H1 (cell line): ENCODE results near the gene ALPI. TPM values are rescaled to one million over a fixed set of nuclear protein-coding genes. Genes with fewer than 3 reads are reported as not detected.

Experiments used
- CTCF ChIA-PET: fragments of 300-600 bp; sonication (Branson Sonifier 250); formaldehyde crosslinking; loops from one replicate; lab custom pipeline; 2021; ENCODE audit not compliant: partially characterized antibody; lab: Charles Lee
- POLR2A ChIA-PET: fragments of 300-600 bp; sonication (Branson Sonifier 250); formaldehyde crosslinking; loops from one replicate; lab custom pipeline; 2021; ENCODE audit warnings: inconsistent platforms; ENCODE audit not compliant: partially characterized antibody; lab: Charles Lee
- DNase-seq, 2 experiments: peaks; one replicate each; pipeline versions ENCODE4 v3.0.0 to v3.0.0-alpha.2; 2010 to 2022; ENCODE audit warnings: low spot score in 2 of 2, low read depth in 1 of 2, mixed read lengths in 1 of 2
- FAIRE-seq: peaks from 2 replicates; lab custom pipeline; 2011; peaks lifted over from hg19 to GRCh38; lab: Jason Lieb, UNC
- H2AFZ ChIP-seq: 2 replicates; pipeline ENCODE4 v1.8.1; 2012; ENCODE audit warnings: low read length, inconsistent platforms
- H2AK5ac ChIP-seq: 2 replicates; pipeline ENCODE4 v1.6.1; 2013; ENCODE audit warnings: low read depth, low read length
- H2BK120ac ChIP-seq: replicated peaks from 2 replicates; pipeline ENCODE3; 2013; ENCODE audit warnings: low read depth, low read length, inconsistent platforms
- H2BK12ac ChIP-seq: 2 replicates; pipeline ENCODE4 v1.6.1; 2013; ENCODE audit warnings: low read depth, low read length
- H2BK15ac ChIP-seq: 2 replicates; pipeline ENCODE4 v1.6.1; 2013; ENCODE audit warnings: low read length
- H2BK20ac ChIP-seq: 2 replicates; pipeline ENCODE4 v1.6.1; 2013; ENCODE audit warnings: low read length
- H2BK5ac ChIP-seq: 2 replicates; pipeline ENCODE4 v1.6.1; 2013; ENCODE audit warnings: low read depth, low read length
- H3K14ac ChIP-seq: 2 replicates; pipeline ENCODE4 v1.6.1; 2013; ENCODE audit warnings: inconsistent platforms; ENCODE audit not compliant: insufficient read length
- H3K18ac ChIP-seq: 2 replicates; pipeline ENCODE4 v1.6.1; 2013; ENCODE audit warnings: low read length; ENCODE audit errors: extremely low read depth
- H3K23ac ChIP-seq: 2 replicates; pipeline ENCODE4 v1.6.1; 2013; ENCODE audit warnings: inconsistent platforms; ENCODE audit not compliant: insufficient read length
- H3K23me2 ChIP-seq: 2 replicates; pipeline ENCODE4 v1.6.1; 2013; ENCODE audit warnings: low read depth, low read length
- H3K27ac ChIP-seq: 2 replicates; pipeline ENCODE4 v1.6.1; 2011; ENCODE audit warnings: low read depth, low read length, inconsistent platforms
- H3K27me3 ChIP-seq, 4 experiments: replicated peaks in 1 of 4; 1 replicate in 1 of 4; 2 replicates in 3 of 4; pipeline versions ENCODE4 v1.6.1 to v1.8.1; 2011 to 2013; ENCODE audit warnings: low read length in 3 of 4, mild to moderate bottlenecking in 3 of 4, inconsistent platforms in 2 of 4, mixed read lengths in 2 of 4, moderate library complexity in 1 of 4; ENCODE audit not compliant: control insufficient read depth in 3 of 4, insufficient read depth in 3 of 4; ENCODE audit errors: extremely low read depth in 1 of 4
- H3K36me3 ChIP-seq, 4 experiments: 2 replicates each; pipeline versions ENCODE4 v1.6.1 to v1.8.1; 2011 to 2013; ENCODE audit warnings: mild to moderate bottlenecking in 4 of 4, low read length in 3 of 4, moderate library complexity in 2 of 4, control low read depth in 1 of 4, inconsistent platforms in 1 of 4; ENCODE audit not compliant: insufficient read depth in 4 of 4, control insufficient read depth in 2 of 4
- H3K4ac ChIP-seq: replicated peaks from 2 replicates; pipeline ENCODE3; 2013; ENCODE audit warnings: low read length, low read depth, mixed read lengths, inconsistent platforms; ENCODE audit not compliant: insufficient read length
- H3K4me1 ChIP-seq, 4 experiments: replicated peaks in 1 of 4; 1 replicate in 1 of 4; 2 replicates in 3 of 4; pipeline versions ENCODE4 v1.6.1 to v1.8.1; 2011 to 2013; ENCODE audit warnings: low read length in 3 of 4, inconsistent platforms in 2 of 4, mixed read lengths in 1 of 4; ENCODE audit not compliant: insufficient read depth in 4 of 4, control insufficient read depth in 3 of 4
- H3K4me2 ChIP-seq, 2 experiments: 2 replicates each; pipeline versions ENCODE4 v1.6.1 to v1.8.1; 2011 to 2013; ENCODE audit warnings: low read depth in 2 of 2, low read length in 2 of 2, control low read depth in 1 of 2, inconsistent platforms in 1 of 2, mild to moderate bottlenecking in 1 of 2; ENCODE audit not compliant: insufficient read depth in 1 of 2
- H3K4me3 ChIP-seq, 4 experiments: fragments of 200-600, 300-600 bp in 1 of 4; sonication (generic), shearing (Covaris generic), sonication (Bioruptor Twin) in 1 of 4; 2 replicates each; pipeline versions ENCODE4 v1.5.1 to v1.8.1; 2011 to 2016; ENCODE audit warnings: low read length in 4 of 4, low read depth in 3 of 4, control low read depth in 2 of 4, inconsistent platforms in 2 of 4, mild to moderate bottlenecking in 2 of 4, mixed read lengths in 1 of 4, moderate library complexity in 1 of 4; ENCODE audit not compliant: insufficient read depth in 2 of 4; ENCODE audit errors: extremely low read depth in 1 of 4
- H3K56ac ChIP-seq: replicated peaks from 2 replicates; pipeline ENCODE3; 2013; ENCODE audit warnings: low read depth, mild to moderate bottlenecking, mixed read lengths, low read length, inconsistent platforms; ENCODE audit not compliant: insufficient read length
- H3K79me1 ChIP-seq: 2 replicates; pipeline ENCODE4 v1.6.1; 2013; ENCODE audit warnings: low read depth, low read length, control low read depth
- H3K79me2 ChIP-seq, 2 experiments: 2 replicates each; pipeline versions ENCODE4 v1.6.1 to v1.8.1; 2012 to 2013; ENCODE audit warnings: low read length in 2 of 2, mild to moderate bottlenecking in 2 of 2, inconsistent platforms in 1 of 2; ENCODE audit not compliant: insufficient read depth in 2 of 2, control insufficient read depth in 1 of 2
- H3K9ac ChIP-seq, 4 experiments: replicated peaks in 1 of 4; 1 replicate in 1 of 4; 2 replicates in 3 of 4; pipeline versions ENCODE4 v1.6.1 to v1.8.1; 2011 to 2013; ENCODE audit warnings: low read depth in 3 of 4, low read length in 3 of 4, control low read depth in 2 of 4, mild to moderate bottlenecking in 2 of 4, moderate library complexity in 2 of 4, inconsistent platforms in 1 of 4; ENCODE audit errors: extremely low read depth in 1 of 4
- H3K9me3 ChIP-seq, 2 experiments: 2 replicates each; pipeline versions ENCODE4 v1.6.1 to v1.8.1; 2012 to 2013; ENCODE audit warnings: mild to moderate bottlenecking in 2 of 2, moderate library complexity in 2 of 2, control low read depth in 1 of 2, inconsistent platforms in 1 of 2, low read depth in 1 of 2, low read length in 1 of 2, mixed read lengths in 1 of 2; ENCODE audit not compliant: insufficient read depth in 2 of 2
- H4K20me1 ChIP-seq, 2 experiments: replicated peaks in 1 of 2; 2 replicates each; pipeline versions ENCODE3 to v1.8.1; 2011 to 2013; ENCODE audit warnings: inconsistent platforms in 2 of 2, low read length in 2 of 2, mild to moderate bottlenecking in 1 of 2; ENCODE audit not compliant: insufficient read depth in 2 of 2, control insufficient read depth in 1 of 2
- H4K5ac ChIP-seq: 2 replicates; pipeline ENCODE4 v1.6.1; 2013; ENCODE audit warnings: low read length, low read depth, mixed read lengths, inconsistent platforms; ENCODE audit not compliant: insufficient read length
- H4K8ac ChIP-seq: 2 replicates; pipeline ENCODE4 v1.8.0; 2013; ENCODE audit warnings: mild to moderate bottlenecking, moderate library complexity, low read length, inconsistent platforms; ENCODE audit not compliant: insufficient read depth; ENCODE audit errors: extremely low read depth
- H4K91ac ChIP-seq: replicated peaks from 2 replicates; pipeline ENCODE3; 2013; ENCODE audit warnings: low read length, mixed read lengths, inconsistent platforms; ENCODE audit not compliant: insufficient read length
- BACH1 ChIP-seq: IDR thresholded peaks from 2 replicates; pipeline ENCODE4 v1.6.1; 2012; ENCODE audit warnings: low read length, improper control_type of control experiment
- FOSL1 ChIP-seq: IDR thresholded peaks from 2 replicates; pipeline ENCODE4 v1.6.1; 2011; ENCODE audit warnings: mild to moderate bottlenecking, low read depth, low read length, moderate library complexity; ENCODE audit not compliant: insufficient read depth
- GTF2F1 ChIP-seq: IDR thresholded peaks from 2 replicates; pipeline ENCODE4 v1.6.1; 2012; ENCODE audit warnings: low read depth, low read length, improper control_type of control experiment, borderline replicate concordance
- KDM4A ChIP-seq: IDR thresholded peaks from one replicate; pipeline ENCODE4 v1.7.1; 2012; ENCODE audit warnings: low read depth, mild to moderate bottlenecking, moderate library complexity, low read length, inconsistent platforms; ENCODE audit not compliant: severe bottlenecking
- PHF8 ChIP-seq: fragments of 200-600 bp; sonication (generic); conservative IDR thresholded peaks from 2 replicates; pipeline ENCODE4 v1.7.1; 2012; ENCODE audit warnings: low read depth, mild to moderate bottlenecking, inconsistent platforms, low read length, moderate library complexity
- POU5F1 ChIP-seq: IDR thresholded peaks from 2 replicates; pipeline ENCODE4 v1.6.1; 2011; ENCODE audit warnings: low read depth, mild to moderate bottlenecking, low read length, moderate library complexity
- RAD21 ChIP-seq, 2 experiments: IDR thresholded peaks in 1 of 2; conservative IDR thresholded peaks in 1 of 2; 2 replicates each; pipeline ENCODE4 v1.6.1; 2011; ENCODE audit warnings: low read depth in 2 of 2, low read length in 2 of 2, improper control_type of control experiment in 1 of 2, inconsistent platforms in 1 of 2, mild to moderate bottlenecking in 1 of 2, moderate library complexity in 1 of 2
- RFX5 ChIP-seq: IDR thresholded peaks from 2 replicates; pipeline ENCODE4 v1.6.1; 2011; ENCODE audit warnings: low read depth, low read length, improper control_type of control experiment, borderline replicate concordance
- SIN3A ChIP-seq, 2 experiments: IDR thresholded peaks in 1 of 2; conservative IDR thresholded peaks in 1 of 2; 2 replicates each; pipeline ENCODE4 v1.6.1; 2011 to 2012; ENCODE audit warnings: low read length in 2 of 2, improper control_type of control experiment in 1 of 2, low read depth in 1 of 2, mild to moderate bottlenecking in 1 of 2
- WGBS, 2 experiments: shearing (Covaris generic) in 1 of 2; methylation state at CpG; one replicate each; pipeline versions ENCODE4 v1.1.6 to v1.1.7; 2013 to 2015; ENCODE audit warnings: low lambda C conversion rate in 2 of 2, mixed read lengths in 2 of 2, inconsistent platforms in 1 of 2, low coverage in 1 of 2, missing lambda C conversion rate in 1 of 2; ENCODE audit not compliant: insufficient replicate concordance in 2 of 2, insufficient coverage in 1 of 2, insufficient read length in 1 of 2; ENCODE audit errors: extremely low coverage in 1 of 2, missing lambda C conversion rate in 1 of 2; 5-methylcytosine and 5-hydroxymethylcytosine counted together
- long read RNA-seq, 2 experiments: library from RNA in 1 of 2; library from capped mRNA in 1 of 2; stranded (forward); transcript quantifications; one replicate each; pipeline ENCODE4 v2.0.0, GENCODE V29; 2021; ENCODE audit warnings: inconsistent platforms in 1 of 2
- polyA minus RNA-seq, 3 experiments: library from RNA; depleted of rRNA, polyadenylated mRNA; stranded (reverse); fragments of >200 nt; gene quantifications; 1 replicate in 2 of 3; 2 replicates in 1 of 3; pipeline ENCODE4 v1.2.3, GENCODE V29; 2011
- polyA plus RNA-seq, 7 experiments: library from polyadenylated mRNA; depleted of rRNA in 3 of 7; stranded (reverse) in 5 of 7; unstranded in 2 of 7; fragments of >200 nt in 5 of 7; fragments of 200-250 nt in 2 of 7; gene quantifications; 1 replicate in 5 of 7; 2 replicates in 1 of 7; 4 replicates in 1 of 7; pipeline versions ENCODE4 v1.2.1 to v1.2.3, GENCODE V29; 2011 to 2013; ENCODE audit warnings: missing spikeins in 2 of 7, mixed read lengths in 2 of 7
- total RNA-seq: library from RNA; stranded (reverse); fragmentation: NEBNext Ultra II Directional; extraction: Animal tissue kit (Norgen Biotek cat#: 25700); gene quantifications from 2 replicates; pipeline ENCODE4 v1.2.1, GENCODE V29; 2021

ALPI gene
- total RNA-seq = not detected in 2 replicates
- not detected in 2 replicates for polyA plus RNA-seq (2011; rRNA removed)
- polyA plus RNA-seq (2011; cell fraction: cytosol; rRNA removed) = not detected
- not detected for polyA plus RNA-seq (2011; cell fraction: nucleus; rRNA removed)
- polyA plus RNA-seq (2012, experiment 1 of 2) = not detected in 4 replicates
- polyA plus RNA-seq (2012, experiment 2 of 2) = not detected
- polyA plus RNA-seq (2013, experiment 1 of 2) = not detected
- not detected for polyA plus RNA-seq (2013, experiment 2 of 2)
- polyA minus RNA-seq (2011; rRNA and poly(A)+ RNA removed) = not detected in 2 replicates
- not detected for polyA minus RNA-seq (2011; cell fraction: cytosol; rRNA and poly(A)+ RNA removed)
- not detected for polyA minus RNA-seq (2011; cell fraction: nucleus; rRNA and poly(A)+ RNA removed)
- long read RNA-seq, experiment 1 = 0 reads
- long read RNA-seq, experiment 2 = 0 reads

DNA sequence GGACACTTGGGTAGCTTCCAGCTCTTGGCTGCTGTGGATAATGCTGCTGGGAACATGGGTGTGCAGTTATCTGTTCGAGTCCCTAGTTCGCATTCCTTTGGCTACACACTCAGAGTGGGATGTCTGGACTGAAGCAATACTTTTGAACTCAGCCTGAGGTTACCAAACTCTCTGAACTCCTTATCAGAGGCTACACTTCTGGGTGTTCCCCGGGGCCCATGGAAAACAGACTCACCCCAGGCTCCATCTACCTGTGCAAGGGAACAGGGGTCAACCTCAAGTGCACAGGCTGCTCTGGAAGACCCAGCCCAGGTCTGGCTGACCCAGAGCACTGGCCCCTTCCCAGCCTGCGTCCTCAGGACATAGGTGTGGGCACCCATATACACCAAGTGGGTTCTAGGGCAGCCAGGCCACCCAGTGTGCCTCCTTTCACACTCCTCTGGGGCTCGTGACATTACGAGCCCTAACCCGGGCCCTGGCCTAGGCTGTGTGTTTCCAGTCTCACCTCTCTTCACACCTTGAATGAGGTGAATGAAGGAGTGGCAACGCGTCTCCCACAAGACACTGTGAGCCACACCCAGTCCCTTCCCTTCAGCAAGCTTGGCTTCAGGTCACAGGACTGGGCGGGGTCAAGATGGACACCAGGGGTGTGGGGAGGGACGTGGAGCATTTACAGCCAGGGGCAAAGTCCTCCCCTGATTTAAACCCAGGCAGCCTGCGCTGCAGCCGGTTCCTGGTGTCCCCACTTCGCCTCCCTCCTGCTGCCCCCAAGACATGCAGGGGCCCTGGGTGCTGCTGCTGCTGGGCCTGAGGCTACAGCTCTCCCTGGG is at the start of gene ALPI:
Gene ALPI, plus strand, starts transcription at position 728 of the 830 bp plus-strand sequence. Its CDS starts 47 bp downstream, at position 775.
- no peak within 1 kb of the TSS for H4K5ac ChIP-seq
- TF ChIP-seq RFX5 (no peak), GTF2F1 (no peak), PHF8 (no peak), POU5F1 (no peak), SIN3A (conservative IDR thresholded peaks at IDR 0.05 in 1 of 2, IDR thresholded peaks at IDR 0.05 in 1 of 2; ENCODE audit: low read depth in 1 of 2, low read length in 2 of 2) (no peak), FOSL1 (no peak), KDM4A (no peak), BACH1 (no peak), RAD21 (IDR thresholded peaks at IDR 0.05 in 1 of 2, conservative IDR thresholded peaks at IDR 0.05 in 1 of 2; ENCODE audit: low read depth in 2 of 2, low read length in 2 of 2) (no peak)

More for the DNA sequence above, at the start of gene ALPI:
- Histone ChIP-seq H3K79me1 (no peaks in the 10 kb centered on the region), H2BK120ac (no peak within 1 kb of the TSS), H4K8ac (no peak within 1 kb of the TSS), H3K23ac (no peak within 1 kb of the TSS), H4K20me1 (no peaks in the 10 kb centered on the region), H2BK20ac (no peak within 1 kb of the TSS), H3K23me2 (no peaks in the 10 kb centered on the region; the same call in 1 of the 2 replicates), H3K56ac (no peak within 1 kb of the TSS), H3K9ac (no peak within 1 kb of the TSS), H3K4me2 (no peak within 1 kb of the TSS), H3K4me1 (peaks cover 0 to 3% (median 0%) of the 10 kb centered on the region in 4 experiments; a peak in 1 of 7 replicates), H3K4me3 (no peak within 1 kb of the TSS), H2AFZ (no peak within 1 kb of the TSS), H3K79me2 (no peaks in the 10 kb centered on the region), H3K9me3 (no peaks in the 10 kb centered on the region), H2AK5ac (no peak within 1 kb of the TSS), H3K36me3 (no peaks in the 10 kb centered on the region), H2BK15ac (no peak within 1 kb of the TSS), H3K14ac (no peak within 1 kb of the TSS), H2BK12ac (no peak within 1 kb of the TSS), H3K27ac (no peak within 1 kb of the TSS), H3K4ac (no peak within 1 kb of the TSS), H3K27me3 (no peaks in the 10 kb centered on the region), H2BK5ac (no peak within 1 kb of the TSS), H3K18ac (no peak within 1 kb of the TSS), H4K91ac (no peak within 1 kb of the TSS)
- 81% methylated on average over 12 of the region's 14 CpGs; no CpG with 5 or more reads in 1 of the 2 experiments for WGBS, 2 experiments
- ChIA-PET POLR2A (no interaction called here), CTCF (interaction anchor here (1.2 to 1.6 kb wide), 6 partner anchors 8 to 114 kb away, joined by 3 to 5 read pairs (median 4); no protein-coding TSS in a partner anchor)
- FAIRE-seq (no peak), DNase-seq (no peak)
